GM19372 (cell line): ENCODE results near the gene ANP32E.

ENCODE experiments used
- ATAC-seq: cut with Tn5 transposase; IDR thresholded peaks from one replicate; pipeline ENCODE4 v1.9.1; 2021; ENCODE audit warnings: mild to moderate bottlenecking, low read depth, moderate library complexity; ENCODE audit not compliant: unreplicated experiment

Gene ANP32E

GRCh38 chr1:150235852-150236613, at the start of gene ANP32E:
ANP32E (minus strand) TSS chr1:150236112; CDS start chr1:150235786, 326 bp downstream.
- ATAC-seq, result peak; percentile 69

GRCh38 chr1:150283260-150283659, 47.3 kb upstream of the ANP32E start:
- no peak for ATAC-seq

DNA sequence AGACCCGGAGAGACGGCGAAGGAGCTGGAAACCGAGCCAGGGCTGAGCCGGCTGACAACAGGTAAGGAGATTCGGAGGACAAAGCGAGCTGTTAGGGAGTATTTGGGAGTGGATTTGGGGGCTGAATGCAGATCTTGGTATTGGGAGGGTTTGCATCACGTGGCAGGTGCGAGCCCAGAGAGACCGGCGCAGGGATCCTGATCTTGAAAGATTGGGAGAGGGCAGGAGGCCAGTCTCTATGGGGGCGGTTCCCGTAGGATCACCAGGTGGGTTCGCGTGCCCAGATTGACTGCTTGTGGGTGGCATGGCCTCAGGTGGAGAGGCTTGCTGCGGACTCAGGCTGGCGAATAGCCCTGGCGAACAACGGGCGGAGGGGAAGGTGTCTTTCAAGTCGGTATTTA, 46.6 kb upstream of the ANP32E start:
- no peak for ATAC-seq

- no peak for ATAC-seq
These were observed 46.0 kb upstream of the ANP32E start, which contains the start of gene CIART for GRCh38 chr1:150281758-150282557. CIART (plus strand) TSS chr1:150282554; CDS start chr1:150283268, 714 bp downstream.

- no peak for ATAC-seq
These were observed 45.4 kb upstream of the ANP32E start for GRCh38 chr1:150281221-150281757.

DNA sequence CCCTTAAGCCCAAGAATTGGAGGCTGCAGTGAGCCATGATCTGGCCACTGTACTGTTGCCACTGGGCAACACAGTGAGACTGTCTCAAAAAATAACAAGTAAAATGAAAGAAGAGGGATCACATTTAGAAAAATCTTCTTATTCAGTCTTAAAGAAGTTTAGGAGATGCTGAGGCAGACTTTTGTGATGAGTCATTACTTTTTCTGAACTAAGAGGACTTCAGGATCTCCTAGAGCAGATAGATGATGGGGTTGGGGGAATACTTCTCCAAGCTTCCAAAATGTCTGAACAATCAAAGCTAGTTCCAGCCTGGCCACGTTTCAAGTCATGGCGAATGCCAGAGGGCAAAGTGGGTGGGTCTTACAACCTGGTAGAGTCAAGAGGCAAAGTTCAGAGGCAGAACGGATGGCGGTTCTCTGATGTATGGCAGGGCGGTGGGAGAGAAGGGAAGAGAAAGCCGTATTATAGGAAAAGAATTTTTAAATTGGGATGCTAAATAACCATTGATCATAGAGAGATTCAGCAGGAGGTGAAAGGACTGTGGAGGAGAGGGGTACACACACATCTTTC, 44.3 kb upstream of the ANP32E start:
- ATAC-seq, result no peak

DNA sequence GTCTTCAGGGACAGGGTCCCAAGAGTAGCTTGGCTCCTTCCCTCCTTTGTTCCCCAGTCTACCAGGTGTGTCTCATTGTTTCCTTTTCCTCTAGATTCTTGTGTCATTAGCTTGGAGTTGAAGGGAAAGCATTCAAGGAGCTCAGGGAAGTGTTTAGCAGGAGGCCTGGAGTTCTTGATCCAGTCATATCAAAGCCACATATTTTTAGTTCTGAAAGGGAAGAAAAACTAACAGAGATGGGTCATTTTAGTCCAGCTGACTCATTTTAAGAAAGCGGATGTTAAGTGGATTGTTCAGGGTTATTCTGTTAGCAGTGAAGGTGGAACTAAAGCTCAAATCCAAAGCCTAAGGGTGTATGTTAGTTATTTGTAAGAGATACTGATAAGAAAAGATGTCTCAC, 37.4 kb upstream of the ANP32E start:
- ATAC-seq, result no peak

DNA sequence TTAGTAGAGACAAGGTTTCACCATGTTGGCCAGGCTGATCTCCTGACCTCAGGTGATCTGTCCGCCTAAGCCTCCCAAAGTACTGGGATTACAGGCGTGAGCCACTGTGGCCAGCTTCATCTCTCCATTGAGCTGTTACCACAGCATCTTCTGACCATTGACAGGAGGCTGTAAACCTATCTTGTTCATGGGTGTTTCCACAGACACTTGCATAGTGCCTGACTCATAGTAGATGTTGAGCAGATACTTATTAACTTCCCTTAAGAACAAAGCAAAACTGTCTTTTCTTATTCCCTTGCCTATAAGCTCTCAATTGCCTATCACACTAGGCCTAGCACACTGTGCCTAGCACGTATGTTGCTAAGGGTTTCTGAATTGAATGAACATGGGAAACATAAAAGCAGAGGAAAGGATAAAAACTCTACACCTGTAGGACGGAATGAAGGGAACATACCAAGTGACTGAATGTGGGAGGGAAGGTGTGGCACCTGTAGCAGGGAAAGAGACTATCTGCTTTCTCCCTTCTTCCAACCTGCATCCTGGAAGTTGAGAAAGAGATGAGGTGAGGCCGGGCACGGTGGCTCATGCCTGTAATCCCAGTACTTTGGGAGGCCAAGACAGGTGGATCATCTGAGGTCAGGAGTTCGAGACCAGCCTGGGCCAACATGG, 35.5 kb upstream of the ANP32E start:
- no peak for ATAC-seq

DNA sequence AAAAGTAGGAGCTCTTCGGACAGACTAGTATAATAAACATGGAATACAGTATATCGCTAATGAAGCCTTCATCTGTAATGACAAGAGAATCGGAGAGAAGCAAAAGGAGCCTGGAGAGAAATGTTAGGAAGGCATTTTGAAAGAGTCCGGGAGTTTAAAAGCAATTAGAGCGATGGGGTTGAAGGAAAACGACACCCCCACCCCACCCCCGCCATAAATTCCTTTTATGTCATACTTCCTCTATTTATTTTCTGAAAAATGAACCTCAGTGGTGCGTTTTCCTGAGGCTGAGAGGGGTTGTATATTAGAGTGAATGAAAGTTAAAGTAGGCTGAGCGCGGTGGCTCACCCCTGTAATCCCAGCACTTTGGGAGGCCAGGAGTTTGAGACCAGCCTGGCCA, 33.5 kb upstream of the ANP32E start:
- no peak for ATAC-seq

GRCh38 chr1:150268705-150269403, 32.9 kb upstream of the ANP32E start, which contains the start of gene APH1A:
APH1A (minus strand) TSS chr1:150269016; CDS start chr1:150268810, 206 bp downstream.
- peak; percentile 87 for ATAC-seq

DNA sequence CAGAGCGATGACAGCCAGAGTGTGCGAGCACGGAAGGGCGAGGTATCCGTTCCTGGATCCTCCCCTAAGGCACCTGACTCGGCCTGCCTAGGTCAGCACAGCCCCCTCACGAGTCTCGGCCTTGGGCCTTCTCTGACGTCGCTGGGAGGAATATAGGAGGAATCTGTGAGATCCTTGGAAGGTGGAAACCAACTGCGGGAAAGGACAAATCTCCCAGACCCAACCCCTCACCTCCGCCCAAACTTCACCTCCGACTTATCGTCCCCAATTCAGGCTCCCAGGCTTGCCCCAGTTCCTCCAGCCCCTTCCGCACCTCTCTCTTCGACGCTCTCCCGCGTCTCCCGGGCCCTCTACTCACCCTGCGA, 32.4 kb upstream of the ANP32E start:
- ATAC-seq, result no peak

- no peak for ATAC-seq
These were observed 32.0 kb upstream of the ANP32E start for GRCh38 chr1:150267896-150268295.

DNA sequence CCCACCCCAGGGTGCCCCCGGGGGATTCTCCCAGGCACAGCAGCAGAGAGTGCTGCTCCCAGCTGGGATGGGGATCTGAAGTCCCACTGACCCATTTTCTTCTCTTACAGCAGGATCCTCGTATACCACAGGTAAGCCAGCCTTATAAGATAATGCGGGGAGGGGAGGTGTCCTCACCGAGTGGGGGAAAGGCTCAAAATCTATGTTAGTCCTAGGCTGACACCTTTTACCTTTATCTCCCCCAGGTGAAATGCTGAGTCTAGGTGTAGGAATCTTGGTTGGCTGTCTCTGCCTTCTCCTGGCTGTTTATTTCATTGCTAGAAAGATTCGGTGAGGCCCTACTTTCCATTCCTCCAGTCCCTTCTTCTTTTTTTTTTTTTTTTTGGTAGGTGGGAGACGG, 27.6 kb upstream of the ANP32E start:
- no peak for ATAC-seq

DNA sequence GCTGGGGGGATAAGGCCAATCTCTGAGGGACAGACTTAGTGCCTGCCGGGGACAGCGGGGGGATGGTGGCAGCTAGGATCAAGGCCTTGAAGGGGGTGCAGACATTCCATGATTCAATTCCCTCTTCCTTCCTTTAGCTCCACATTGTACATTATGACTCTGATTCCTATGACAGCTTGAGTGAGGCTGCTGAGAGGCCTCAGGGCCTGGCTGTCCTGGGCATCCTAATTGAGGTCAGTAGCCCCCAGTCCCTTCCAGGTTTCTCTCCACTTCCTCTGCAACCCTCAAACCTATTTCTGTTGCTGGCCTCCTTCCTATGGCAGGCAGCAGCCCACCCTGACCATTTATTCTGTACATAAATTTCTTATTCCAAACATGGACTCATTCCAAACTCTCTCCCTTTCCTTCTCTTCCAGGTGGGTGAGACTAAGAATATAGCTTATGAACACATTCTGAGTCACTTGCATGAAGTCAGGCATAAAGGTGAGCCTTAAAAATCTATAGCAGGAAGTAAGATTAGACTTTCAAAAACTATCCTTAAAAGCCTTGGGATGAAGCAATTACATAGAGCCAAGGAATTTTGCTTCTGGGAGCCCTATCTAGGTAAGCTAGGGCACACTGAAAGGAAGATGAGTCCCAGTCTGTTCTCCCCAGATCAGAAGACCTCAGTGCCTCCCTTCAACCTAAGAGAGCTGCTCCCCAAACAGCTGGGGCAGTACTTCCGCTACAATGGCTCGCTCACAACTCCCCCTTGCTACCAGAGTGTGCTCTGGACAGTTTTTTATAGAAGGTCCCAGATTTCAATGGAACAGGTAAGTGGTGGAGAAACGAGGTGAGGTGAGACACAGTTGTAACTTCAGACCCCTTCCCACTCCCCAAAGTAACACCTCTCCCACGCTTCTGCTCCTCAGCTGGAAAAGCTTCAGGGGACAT, 26.7 kb upstream of the ANP32E start:
- ATAC-seq, result no peak

DNA sequence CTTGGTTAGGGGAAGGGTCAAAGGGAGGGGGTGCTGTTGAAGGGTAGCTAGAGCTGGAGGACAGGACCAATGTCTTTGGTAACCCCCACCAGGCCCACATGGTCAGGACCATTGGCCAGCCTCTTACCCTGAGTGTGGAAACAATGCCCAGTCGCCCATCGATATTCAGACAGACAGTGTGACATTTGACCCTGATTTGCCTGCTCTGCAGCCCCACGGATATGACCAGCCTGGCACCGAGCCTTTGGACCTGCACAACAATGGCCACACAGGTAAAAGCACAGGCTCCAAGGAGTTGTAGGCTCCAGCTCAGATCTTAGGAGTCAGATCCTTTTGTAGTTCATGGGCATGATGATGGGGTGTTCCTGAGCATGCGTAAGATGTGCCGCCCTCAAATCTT, 25.5 kb upstream of the ANP32E start:
- ATAC-seq, result no peak

DNA sequence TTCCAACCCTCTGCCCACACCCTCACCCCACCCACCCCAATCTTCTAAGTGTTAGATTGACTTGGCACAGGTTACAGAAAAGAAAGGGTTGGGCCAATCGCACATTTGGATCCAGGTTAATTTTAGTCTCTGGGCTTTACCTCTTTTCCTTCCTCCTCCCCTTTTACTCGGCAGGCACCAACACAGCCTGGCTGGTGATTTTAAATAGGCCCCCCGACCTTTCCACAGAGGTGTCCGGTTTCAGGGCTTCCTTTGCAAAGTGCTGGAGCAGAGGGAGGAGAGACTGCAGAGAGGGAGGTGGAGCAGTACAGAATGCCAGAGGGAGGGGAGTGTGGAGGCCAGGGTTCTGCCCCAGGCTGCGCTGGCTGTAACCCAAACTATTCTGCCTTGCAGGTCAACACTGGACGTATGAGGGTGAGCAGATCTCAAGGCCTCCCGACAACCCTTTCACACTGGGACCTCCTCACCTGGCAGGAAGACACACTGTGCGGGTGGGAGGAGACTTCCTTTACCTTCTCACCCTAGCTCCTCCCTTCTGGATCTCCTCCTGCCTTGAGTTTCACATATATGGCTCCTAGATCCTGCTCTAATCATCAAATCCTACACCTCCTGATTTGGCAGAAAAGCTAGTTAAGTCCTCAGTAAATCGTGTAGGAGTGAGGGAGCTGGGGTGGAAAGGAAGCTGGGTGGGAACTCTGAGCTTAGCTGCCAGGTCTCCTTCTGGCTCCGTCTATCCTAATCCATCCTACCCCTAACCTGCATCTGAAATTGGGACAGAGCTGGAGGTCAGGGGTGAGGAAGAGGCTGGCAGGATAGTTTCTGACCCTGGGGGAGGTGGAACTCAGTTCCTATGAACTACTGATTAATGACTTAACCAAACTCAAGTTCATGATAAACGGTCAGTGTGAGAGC, 24.1 kb upstream of the ANP32E start:
- ATAC-seq, result no peak

GRCh38 chr1:150259217-150259616, 23.3 kb upstream of the ANP32E start:
- ATAC-seq, result no peak
